ENCODE data around the gene NAV3.

NAV3 gene

GRCh38 chr12:77938301-77938700 is 107.6 kb downstream of the NAV3 start:
- DNase-seq, result no peak

GRCh38 chr12:77940011-77940423 is 109.3 kb downstream of the NAV3 start:
- DNase-seq, result no peak

DNA sequence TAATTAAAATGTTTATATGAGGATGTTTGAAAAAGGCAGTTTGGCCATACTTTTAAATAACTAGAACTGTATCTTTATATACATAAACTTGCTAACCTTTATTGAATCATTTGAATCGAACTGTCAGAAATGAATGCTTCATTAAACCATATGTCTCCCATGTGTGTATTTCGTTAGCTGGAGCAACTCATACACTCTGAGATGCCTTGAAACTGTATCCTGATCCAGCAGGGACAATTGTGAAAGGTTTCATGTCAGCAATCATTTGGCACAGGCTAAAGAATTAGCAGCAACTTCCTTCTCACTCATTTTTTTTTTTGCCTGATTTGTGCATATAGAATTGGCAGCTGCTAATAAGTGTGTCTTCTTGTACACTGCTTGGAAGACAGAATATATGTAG is 109.9 kb downstream of the NAV3 start:
- no peak for DNase-seq

DNA sequence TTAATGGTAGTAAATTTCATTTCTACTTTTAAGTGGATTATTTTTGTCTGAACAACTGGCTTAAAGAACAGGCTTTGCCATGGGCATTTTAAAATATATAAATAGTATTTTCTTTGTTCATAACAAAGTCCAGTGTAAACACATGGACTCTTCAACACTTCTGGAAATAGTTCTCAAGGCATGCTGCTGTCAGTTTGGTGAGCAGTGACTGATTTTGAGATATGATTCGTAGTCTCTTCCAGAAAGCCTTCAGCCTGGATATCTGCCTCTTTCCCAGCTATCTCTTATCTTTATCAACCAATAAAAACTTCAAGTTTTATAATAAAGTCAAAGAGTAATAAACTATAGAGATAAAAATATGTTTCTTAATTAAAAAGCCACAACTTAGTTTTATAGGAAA is 110.7 kb downstream of the NAV3 start:
- DNase-seq, result no peak

DNA sequence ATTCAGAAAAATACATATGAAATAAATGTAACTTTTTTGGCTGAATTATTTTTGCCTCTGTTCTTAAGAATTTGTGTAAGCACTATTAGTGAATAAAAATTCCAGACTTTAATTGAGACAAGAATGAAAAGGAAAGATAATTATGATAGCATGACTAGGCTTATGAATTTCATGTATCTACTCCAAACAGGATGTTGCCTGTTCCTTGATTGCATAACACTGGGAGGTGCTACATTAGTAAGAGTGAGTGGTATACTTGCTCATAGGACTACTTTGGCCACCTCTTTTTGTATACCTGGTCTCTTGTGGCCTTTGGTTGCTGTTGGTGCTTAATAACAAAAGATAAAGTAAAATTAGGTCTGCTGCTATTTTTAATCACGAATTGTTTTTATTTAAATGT is 112.8 kb downstream of the NAV3 start:
- no peak for DNase-seq

DNA sequence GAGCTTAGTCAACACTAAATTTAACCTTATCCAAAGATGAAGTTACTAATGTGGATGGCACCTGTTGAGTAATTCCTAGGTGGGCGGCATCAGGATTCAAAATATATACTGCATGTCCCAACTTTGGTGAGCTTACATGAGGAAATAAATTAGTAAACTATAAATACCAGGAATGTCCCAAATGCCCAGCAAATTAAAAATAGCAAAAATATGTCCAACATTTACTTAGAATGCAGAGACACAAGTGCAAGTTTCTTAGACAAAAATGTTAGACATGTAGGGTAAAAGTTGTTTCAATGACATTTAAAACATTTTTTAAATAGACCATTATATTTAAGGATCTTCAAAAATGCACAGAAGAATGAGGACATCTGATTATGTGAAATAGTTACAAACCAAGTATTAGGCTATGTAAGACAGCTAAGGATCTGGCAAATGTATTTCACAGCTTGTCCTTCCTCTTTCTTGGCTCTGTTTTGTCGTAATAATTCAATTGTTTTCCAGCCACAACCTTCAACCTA is 115.9 kb downstream of the NAV3 start:
- DNase-seq, result no peak

DNA sequence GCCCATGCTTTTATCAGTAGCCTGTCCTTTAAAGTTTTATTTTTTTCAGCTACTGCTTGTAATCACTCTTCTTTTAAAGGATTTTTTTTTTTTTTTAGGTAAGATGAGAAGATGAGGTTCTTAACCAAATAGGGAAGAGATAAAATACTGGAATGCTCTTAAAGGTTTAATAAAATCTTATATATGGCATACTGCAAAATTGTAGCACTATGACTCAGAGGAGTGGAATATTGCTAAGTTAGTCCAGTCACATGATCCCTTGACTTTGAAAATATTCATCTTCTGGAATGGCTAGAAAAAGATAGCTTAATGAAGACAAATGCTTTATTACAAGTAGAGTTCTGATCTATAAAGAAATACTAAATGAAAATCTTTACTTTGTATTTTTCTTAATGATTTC is 116.6 kb downstream of the NAV3 start:
- no peak for DNase-seq

- no peak for DNase-seq
Measured at GRCh38 chr12:77947746-77948145, 117.1 kb downstream of the NAV3 start.

DNA sequence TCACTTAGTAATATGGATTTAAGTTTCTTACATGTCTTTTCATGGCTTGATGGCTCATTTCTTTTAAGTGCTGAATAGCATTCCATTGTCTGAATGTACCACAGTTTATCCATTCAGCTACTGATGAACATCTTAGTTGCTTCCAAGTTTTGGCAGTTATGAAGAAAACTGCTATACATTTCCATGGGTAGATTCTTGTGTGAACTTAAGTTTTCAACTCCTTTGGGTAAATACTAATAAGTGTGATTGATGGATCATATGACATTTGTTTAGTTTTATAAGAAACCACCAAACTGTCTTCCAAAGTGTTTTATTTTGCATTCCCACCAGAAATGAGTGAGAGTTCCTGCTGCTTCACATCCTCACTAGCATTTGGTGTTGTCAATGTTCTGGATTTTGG is 119.2 kb downstream of the NAV3 start:
- no peak for DNase-seq

DNA sequence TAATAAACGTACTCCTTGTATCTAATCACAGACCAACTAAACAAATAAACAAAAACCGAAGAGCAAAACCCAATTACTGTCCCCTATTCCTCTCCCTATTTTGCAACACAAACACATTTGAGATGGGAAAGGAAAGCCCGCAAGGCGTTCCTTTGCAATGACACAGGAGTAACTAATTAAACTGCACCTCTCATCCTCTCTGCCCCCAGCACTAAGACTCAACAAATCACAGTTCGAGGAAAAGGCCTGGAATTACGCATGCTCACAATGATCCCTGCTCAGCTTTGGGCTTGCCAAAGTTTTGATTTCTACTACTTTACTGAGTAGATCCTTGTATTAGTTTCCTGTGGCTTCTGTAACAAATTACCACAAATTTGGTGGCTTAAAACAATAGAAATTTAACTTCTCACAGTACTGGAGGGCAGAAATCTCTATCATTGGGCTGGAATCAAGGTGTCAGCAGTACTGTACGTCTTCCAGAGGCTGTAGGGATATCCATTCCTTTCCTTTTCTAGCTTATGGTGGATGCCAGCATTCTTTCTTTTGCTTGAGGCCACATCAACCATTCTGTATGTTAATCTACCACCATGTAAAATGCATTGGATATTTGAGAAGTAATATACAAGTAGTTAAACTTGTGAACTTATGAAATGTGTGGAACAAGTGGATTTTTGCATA is 123.0 kb downstream of the NAV3 start:
- no peak for DNase-seq

DNA sequence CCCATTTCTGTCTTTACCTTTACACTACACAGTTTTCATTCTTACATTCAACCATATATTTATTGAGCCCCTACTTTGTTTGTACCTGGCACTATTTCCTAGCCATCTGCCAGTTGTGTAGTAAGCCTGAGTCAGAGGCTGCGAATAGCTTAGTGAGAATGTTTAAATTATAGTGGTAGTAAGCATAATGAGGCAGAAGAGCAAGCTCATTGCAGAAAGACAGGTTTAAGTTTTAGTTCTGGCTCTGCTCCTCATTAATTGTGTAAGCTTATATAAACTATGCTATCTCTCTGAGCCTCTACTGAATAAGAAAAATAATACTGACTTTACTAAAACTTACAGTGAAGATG is 123.5 kb downstream of the NAV3 start:
- DNase-seq, result no peak

DNA sequence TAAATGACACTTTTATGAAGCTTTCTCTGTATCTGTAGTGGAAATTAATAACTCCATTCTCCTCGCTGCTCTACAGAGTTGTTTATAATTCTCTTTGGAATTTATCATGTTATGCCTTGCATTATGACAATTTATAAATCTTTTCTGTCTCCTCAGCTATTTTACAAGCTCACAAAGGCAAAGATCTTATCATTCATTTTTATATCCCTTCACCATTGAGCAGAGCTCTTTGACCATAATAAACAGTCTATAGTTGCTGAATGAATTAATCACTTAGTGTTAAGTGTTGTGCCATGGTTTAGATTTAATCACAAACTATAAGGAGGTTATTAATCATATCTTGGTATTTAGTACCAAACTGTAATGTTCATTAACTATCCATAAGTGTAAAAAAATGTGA is 126.4 kb downstream of the NAV3 start:
- DNase-seq, result no peak

GRCh38 chr12:77963576-77964178 is 133.0 kb downstream of the NAV3 start:
- DNase-seq, result no peak

DNA sequence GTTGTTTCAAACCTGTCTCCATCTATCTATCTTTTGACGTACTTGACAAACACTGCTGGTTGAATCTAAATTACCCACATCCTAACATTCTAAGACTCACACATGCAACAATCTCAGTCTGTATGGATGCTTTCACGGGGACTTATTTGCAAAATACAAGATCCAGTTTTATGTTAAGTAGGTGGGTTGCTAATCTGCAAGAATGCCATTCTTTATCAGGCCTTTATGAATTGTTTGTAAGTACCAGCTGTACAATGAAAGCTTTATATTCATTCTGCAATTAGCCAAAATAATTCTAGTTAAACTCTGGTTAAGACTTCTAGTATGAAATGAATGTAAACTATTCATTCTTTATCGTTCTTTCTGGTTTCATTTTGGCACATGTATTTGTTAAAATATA is 135.1 kb downstream of the NAV3 start:
- no peak for DNase-seq

DNA sequence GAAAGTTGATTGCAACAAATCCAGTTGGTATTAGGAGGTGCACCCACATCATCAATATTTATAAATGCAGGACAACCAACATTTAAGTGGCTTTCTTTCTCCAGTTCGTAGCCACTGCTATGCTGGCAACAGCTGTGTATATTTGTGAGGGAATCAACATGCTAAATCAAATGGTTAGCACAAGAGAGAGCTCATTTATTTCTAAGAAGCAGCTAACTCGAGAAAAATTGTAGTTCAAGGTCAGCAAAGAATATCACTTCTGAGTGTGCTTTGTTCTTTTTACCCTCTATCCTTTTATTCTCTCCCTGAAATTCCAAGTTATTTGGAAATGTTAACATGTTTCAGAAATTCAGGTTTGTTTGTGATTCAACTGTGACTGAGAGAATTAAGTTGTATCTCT is 137.3 kb downstream of the NAV3 start:
- no peak for DNase-seq

- DNase-seq, result no peak
Measured at GRCh38 chr12:77968571-77968970, 137.9 kb downstream of the NAV3 start.

DNA sequence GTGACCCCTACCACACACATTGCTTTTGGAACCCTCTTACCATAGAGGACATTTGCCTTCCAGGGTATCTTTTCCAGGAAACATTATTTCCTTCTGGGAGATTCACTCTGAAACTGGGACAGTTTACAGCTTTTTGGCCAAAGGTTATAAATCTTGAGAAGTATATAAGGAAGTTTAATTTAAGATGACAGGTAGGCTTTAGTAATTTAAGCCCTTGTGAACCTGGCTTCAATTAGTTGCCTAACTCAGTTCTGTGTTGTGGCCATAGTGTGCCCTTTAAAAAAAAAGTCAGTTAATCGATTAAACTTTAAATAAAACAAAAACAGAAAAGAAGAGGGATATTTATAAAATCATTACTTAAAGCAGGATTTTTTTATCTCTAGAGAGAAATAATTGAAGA is 142.9 kb downstream of the NAV3 start:
- DNase-seq, result no peak

DNA sequence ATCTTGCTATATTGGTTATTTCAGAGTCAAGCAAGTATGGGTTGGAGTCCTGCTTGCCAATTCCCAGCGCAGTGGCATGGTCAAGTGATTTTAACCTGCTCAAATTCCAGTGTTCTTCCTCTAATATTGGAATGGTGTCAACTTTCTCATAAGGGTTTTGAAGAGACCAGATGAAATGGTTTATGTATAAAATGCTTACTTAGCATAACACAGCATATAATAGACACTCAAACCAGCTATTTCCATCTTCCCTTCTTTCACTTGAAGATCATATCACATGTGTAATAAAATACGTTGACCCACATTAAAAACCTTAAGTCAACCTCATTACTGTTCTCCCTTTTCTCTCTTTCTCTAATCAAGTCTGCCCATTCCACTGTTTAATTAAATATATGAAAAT is 144.0 kb downstream of the NAV3 start:
- no peak for DNase-seq

DNA sequence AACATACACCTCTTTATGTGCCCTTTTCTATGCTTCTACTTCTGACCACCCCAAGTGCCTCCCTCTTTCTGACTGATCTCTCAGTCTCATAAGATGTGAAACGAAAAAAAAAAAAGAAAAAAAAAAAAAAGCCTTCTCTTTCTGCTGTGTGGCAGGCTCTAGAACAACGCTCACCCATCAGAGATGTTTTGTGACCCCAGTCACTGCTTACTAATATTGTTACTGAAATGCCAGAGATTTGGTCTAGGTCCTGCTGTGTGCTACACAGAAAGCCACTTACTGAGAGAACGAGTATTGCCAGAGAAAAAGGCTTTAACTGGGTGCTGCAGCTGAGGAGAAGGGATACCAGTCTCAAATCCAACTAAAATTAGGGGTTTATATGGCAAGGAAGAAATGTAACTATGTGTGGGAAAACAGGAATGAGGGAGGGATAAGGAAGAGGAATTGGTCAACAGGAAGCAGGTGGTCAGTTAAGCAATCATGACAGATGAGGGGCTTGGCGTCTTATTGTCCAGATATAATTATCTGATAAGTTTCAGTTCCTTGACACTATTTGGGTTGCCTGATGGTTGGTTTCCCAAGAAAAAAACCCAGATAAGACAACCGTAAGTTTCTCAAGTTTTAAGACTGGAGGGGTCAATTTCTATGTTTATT is 149.0 kb downstream of the NAV3 start:
- no peak for DNase-seq

GRCh38 chr12:77980782-77981181 is 150.1 kb downstream of the NAV3 start:
- no peak for DNase-seq

DNA sequence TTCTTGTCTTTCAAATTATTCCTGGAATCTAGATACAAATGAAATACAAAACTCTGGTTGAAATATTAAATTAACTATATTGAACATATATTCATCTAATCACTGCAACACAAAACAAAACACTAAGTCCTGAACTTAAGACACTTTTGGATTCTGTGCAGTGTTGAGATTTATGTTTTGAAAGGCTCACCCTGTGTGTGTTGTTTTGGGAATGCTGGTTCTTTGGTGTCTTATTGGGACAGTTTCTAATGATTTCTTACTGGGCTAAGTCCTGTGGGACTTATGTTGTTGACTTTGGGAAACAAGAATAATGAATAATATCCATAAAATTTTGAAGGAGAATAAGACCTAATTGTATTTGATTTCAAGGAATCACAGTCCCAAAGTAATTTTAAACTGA is 153.2 kb downstream of the NAV3 start:
- no peak for DNase-seq

- no peak for DNase-seq
Measured at GRCh38 chr12:77992760-77993159, 162.1 kb downstream of the NAV3 start.

GRCh38 chr12:77993658-77994057 is 163.0 kb downstream of the NAV3 start:
- no peak for DNase-seq

GRCh38 chr12:77995436-77996167 is 164.9 kb downstream of the NAV3 start:
- no peak for DNase-seq
